ENCODE data around the gene SMIM31.

SMIM31 gene

DNA sequence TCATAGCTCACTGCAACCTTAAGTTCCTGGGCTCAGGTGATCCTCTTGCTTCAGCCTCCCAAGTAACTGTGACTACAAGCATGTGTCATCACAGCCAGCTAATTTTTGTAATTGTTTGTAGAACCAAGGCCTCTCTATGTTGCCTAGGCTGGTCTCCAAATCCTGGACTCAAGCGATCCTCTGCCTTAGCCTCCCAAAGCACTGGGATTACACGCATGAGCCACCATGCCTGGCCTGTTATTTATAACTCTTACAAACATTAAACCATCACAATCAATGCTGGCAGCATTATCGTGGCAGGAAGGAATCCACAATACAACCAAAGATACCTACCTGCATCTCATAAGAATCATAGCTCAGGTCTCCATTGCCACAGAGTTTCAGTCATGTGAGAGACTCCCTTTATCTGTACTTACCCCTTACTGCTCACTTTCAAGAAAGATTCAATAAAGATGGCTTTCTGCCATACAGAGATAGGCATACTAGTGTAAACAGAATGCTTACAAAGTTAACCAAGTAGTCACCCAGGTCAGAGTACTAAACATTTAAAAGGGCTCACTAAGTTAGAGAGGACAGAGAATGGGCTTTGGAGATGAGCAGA, 48.5 kb downstream of the SMIM31 start:
- no peak overlapping the region for H3K4me3 ChIP-seq (ENCODE audit: low read depth, low read length)
- no peak for DNase-seq (ENCODE audit: low read depth)
- TF ChIP-seq, protein P1, sequence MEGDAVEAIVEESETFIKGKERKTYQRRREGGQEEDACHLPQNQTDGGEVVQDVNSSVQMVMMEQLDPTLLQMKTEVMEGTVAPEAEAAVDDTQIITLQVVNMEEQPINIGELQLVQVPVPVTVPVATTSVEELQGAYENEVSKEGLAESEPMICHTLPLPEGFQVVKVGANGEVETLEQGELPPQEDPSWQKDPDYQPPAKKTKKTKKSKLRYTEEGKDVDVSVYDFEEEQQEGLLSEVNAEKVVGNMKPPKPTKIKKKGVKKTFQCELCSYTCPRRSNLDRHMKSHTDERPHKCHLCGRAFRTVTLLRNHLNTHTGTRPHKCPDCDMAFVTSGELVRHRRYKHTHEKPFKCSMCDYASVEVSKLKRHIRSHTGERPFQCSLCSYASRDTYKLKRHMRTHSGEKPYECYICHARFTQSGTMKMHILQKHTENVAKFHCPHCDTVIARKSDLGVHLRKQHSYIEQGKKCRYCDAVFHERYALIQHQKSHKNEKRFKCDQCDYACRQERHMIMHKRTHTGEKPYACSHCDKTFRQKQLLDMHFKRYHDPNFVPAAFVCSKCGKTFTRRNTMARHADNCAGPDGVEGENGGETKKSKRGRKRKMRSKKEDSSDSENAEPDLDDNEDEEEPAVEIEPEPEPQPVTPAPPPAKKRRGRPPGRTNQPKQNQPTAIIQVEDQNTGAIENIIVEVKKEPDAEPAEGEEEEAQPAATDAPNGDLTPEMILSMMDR (IDR thresholded peaks at IDR 0.05; ENCODE audit: control insufficient read depth, extremely low read depth, insufficient read depth) = no peak

DNA sequence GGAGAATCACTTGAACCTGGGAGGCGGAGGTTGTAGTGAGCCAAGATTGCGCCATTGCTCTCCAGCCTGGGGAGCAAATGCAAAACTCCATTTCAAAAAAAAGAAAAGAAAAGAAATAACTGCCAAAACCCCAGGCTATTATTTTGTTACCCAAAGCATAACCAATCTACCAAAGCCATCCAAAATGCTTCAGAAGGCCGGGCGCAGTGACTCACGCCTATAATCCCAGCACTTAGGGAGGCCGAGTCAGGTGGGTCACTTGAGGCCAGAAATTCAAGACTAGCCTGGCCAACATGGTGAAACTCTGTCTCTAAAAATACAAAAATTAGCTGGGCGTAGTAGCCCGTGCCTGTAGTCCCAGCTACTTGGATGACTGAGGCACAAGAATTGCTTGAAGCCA, 49.8 kb downstream of the SMIM31 start:
- TF ChIP-seq, protein P1 (IDR thresholded peaks at IDR 0.05; ENCODE audit: control insufficient read depth, extremely low read depth, insufficient read depth) = no peak
- no peak for DNase-seq (ENCODE audit: low read depth)
- H3K4me3 ChIP-seq (ENCODE audit: low read depth, low read length) = no peak overlapping the region

DNA sequence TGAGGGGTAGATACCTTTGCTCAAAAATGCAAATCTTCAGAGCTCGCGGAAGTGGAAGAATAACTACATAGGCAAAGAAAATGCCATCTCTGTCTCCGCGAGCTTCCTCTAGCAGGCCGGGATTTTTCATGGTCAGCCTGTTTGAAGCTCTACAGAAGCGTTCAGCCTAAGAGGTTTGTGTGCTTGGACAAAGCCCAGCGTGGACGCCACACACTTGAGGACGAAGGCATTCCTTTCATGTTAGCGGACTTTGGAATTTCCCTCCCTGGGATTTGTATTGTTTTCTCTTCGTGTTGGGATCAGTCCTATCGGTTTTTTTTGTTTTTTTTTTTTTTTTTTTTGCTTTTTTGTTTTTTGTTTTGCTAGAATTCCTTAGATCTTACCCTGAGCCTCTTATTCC, 53.7 kb downstream of the SMIM31 start:
- DNase-seq (ENCODE audit: low read depth) = no peak
- H3K4me3 ChIP-seq (ENCODE audit: low read depth, low read length) = no peak overlapping the region
- TF ChIP-seq, protein P1 (IDR thresholded peaks at IDR 0.05; ENCODE audit: control insufficient read depth, extremely low read depth, insufficient read depth) = no peak

DNA sequence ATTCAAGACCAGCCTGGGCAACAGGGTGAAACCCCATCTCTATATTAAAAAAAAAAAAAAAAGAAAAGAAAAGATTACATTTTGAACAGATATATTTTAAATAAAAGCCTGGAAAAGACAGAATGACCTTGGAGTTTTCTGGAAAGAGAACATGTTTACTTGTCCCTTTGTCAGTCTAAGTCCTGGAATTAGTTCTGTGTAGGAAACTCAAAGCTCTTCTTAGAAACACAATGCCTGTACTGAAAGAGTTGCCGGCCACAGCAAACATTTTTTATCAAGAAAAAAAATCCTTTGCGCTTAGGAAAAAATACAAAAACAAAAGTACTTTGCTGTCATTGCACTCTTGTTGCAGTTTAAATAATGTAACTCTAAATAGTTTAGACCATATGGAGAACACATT, 59.6 kb downstream of the SMIM31 start:
- TF ChIP-seq, protein P1 (IDR thresholded peaks at IDR 0.05; ENCODE audit: control insufficient read depth, extremely low read depth, insufficient read depth) = no peak
- H3K4me3 ChIP-seq (ENCODE audit: low read depth, low read length) = no peak overlapping the region
- DNase-seq (ENCODE audit: low read depth) = no peak

DNA sequence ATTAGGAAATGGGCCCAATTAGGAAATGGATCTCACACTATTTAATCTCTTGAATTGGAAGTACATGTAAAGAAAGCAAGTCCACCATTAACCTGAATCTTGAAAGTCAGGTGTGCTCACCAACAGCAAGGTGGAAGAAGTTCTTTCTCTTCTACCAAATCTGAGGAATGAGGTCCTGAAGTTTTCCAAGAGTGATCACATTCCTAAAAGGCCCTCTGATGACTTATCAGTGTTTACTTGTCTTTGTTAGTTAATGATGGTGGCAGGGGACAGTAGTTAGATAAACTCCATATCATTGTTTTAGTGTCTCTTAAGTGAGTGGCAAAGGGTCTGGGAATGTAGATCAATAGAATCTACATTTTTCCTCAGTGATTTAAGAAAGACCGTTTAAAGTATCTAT, 61.8 kb downstream of the SMIM31 start:
- no peak for DNase-seq (ENCODE audit: low read depth)
- TF ChIP-seq, protein P1 (IDR thresholded peaks at IDR 0.05; ENCODE audit: control insufficient read depth, extremely low read depth, insufficient read depth) = no peak
- no peak overlapping the region for H3K4me3 ChIP-seq (ENCODE audit: low read depth, low read length)

DNA sequence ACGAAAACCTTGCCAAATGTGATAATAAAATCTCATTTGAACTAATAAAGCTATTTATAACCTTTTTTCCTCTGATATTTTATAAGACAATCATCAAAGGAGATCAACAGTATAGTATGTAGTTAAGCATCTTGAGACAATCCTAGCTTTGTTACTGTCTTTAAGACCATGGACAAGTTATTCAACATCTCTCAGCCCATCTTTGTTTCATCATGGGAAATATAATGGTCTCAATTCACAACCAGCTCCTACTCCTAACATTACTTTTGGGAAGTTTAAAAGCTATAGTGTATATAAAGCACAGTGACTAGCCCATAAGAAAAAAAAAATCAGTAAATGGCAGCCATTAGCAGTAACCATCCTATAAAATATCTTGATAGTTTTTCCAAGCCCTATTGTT, 65.4 kb downstream of the SMIM31 start:
- DNase-seq (ENCODE audit: low read depth) = no peak
- TF ChIP-seq, protein P1 (IDR thresholded peaks at IDR 0.05; ENCODE audit: control insufficient read depth, extremely low read depth, insufficient read depth) = no peak
- no peak overlapping the region for H3K4me3 ChIP-seq (ENCODE audit: low read depth, low read length)

DNA sequence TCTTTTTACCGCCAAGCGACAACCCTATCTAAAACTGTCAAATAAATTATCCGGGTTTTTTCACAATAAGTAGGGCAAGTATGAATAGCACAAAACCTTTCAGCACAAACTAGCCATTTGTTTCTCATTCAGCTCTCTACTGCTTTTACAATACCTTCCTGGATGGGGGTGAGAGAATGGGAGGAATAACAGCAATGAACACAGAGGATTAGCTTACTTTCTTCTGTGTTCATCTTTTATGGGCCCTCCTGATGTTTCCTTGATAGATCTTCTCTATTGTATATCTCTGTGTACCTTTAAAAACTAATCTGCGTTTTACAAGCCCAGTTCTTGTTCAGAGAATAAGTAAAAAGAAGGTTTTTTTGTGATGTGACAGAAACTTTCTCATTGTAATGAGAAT, 67.8 kb downstream of the SMIM31 start:
- no peak overlapping the region for H3K4me3 ChIP-seq (ENCODE audit: low read depth, low read length)
- no peak for DNase-seq (ENCODE audit: low read depth)
- TF ChIP-seq, protein P1 (IDR thresholded peaks at IDR 0.05; ENCODE audit: control insufficient read depth, extremely low read depth, insufficient read depth) = no peak
